ENCODE measurements around the gene MOXD1.

Gene MOXD1

DNA sequence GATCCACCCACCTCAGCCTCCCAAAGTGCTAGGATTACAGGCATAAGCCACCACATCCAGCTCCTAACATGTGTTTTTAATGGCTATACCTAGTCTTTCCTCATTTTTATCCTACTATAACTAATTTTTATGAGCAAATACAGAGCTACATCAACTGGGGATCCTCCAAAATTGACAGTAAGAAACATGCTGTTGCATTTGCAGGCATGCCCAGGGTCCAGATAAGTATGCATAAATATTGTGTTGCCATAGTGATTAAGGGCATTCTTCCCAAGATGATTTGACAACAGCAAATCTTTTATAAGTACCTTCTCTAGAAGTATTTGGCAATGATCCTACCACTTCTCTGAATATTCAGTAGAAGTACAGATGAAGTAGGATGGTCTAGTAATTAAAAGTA, 41.9 kb upstream of the MOXD1 start:
- Histone ChIP-seq H3K27me3 (ENCODE audit: control insufficient read depth, insufficient read depth, low read length) (no peaks in the 10 kb centered on the region), H3K9ac (no peak overlapping the region), H3K4me1 (no peaks in the 10 kb centered on the region), H3K36me3 (ENCODE audit: control insufficient read depth, insufficient read depth, low read length) (no peaks in the 10 kb centered on the region), H3K9me3 (ENCODE audit: control insufficient read depth, low read length) (no peaks in the 10 kb centered on the region), H3K79me2 (no peaks in the 10 kb centered on the region), H3K4me3 (ENCODE audit: low read depth, low read length) (no peak overlapping the region), H3K27ac (no peak overlapping the region), H2AFZ (no peak overlapping the region), H3K4me2 (ENCODE audit: low read length) (no peak overlapping the region)
- TF ChIP-seq, protein P1, sequence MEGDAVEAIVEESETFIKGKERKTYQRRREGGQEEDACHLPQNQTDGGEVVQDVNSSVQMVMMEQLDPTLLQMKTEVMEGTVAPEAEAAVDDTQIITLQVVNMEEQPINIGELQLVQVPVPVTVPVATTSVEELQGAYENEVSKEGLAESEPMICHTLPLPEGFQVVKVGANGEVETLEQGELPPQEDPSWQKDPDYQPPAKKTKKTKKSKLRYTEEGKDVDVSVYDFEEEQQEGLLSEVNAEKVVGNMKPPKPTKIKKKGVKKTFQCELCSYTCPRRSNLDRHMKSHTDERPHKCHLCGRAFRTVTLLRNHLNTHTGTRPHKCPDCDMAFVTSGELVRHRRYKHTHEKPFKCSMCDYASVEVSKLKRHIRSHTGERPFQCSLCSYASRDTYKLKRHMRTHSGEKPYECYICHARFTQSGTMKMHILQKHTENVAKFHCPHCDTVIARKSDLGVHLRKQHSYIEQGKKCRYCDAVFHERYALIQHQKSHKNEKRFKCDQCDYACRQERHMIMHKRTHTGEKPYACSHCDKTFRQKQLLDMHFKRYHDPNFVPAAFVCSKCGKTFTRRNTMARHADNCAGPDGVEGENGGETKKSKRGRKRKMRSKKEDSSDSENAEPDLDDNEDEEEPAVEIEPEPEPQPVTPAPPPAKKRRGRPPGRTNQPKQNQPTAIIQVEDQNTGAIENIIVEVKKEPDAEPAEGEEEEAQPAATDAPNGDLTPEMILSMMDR (IDR thresholded peaks at IDR 0.05): no peak

DNA sequence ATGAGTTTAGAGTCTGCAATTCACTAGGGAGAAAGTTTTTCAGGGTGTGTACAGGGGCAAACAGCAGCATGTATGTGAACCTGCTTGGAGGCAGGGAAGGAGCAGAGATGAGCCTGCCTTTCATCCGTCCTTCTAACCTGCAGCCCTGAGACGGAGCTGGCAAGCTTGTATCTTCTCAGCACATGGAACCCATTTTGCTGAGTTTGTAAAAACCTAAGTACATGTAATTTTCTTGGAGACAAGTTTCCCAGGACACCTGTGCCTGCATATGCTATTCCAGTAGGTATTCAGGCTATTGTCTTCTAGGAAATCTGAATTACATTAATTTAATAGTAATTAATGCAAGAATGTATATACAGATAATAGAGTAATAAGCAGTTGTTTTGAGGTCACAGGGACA, 28.8 kb upstream of the MOXD1 start:
- H3K36me3 ChIP-seq (ENCODE audit: control insufficient read depth, insufficient read depth, low read length): no peaks in the 10 kb centered on the region
- TF ChIP-seq, protein P1 (IDR thresholded peaks at IDR 0.05): no peak
- no peaks in the 10 kb centered on the region for H3K9me3 ChIP-seq (ENCODE audit: control insufficient read depth, low read length)
- no peak overlapping the region for H3K4me3 ChIP-seq (ENCODE audit: low read depth, low read length)
- no peak overlapping the region for H3K4me2 ChIP-seq (ENCODE audit: low read length)
- H3K27ac ChIP-seq: no peak overlapping the region
- H2AFZ ChIP-seq: no peak overlapping the region
- no peaks in the 10 kb centered on the region for H3K79me2 ChIP-seq
- no peaks in the 10 kb centered on the region for H3K27me3 ChIP-seq (ENCODE audit: control insufficient read depth, insufficient read depth, low read length)
- H3K4me1 ChIP-seq: no peaks in the 10 kb centered on the region
- no peak overlapping the region for H3K9ac ChIP-seq

DNA sequence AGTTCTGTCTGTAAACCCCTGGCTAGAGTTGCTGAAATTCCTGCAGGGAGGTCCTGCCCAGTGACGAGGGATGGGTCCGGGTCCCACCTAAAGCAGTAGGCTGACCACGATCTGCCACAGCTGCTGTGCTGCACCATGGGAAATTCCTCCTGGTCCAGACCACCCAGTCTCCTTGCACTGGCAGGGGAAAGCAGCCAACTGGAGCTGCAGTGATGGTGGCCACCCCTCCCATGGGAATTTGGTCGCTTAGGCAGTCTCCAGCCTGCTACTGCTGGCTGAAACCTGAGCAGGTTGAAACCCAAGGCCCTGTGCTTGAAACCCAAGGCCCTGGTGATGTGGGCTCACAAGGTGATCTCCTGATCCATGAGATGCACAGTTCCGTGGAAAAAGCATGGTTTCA, 23.9 kb upstream of the MOXD1 start:
- Histone ChIP-seq H3K27ac (no peak overlapping the region), H3K4me1 (no peaks in the 10 kb centered on the region), H3K79me2 (no peaks in the 10 kb centered on the region), H3K9ac (no peak overlapping the region), H2AFZ (no peak overlapping the region), H3K36me3 (ENCODE audit: control insufficient read depth, insufficient read depth, low read length) (no peaks in the 10 kb centered on the region), H3K27me3 (ENCODE audit: control insufficient read depth, insufficient read depth, low read length) (no peaks in the 10 kb centered on the region), H3K4me2 (ENCODE audit: low read length) (no peak overlapping the region), H3K4me3 (ENCODE audit: low read depth, low read length) (no peak overlapping the region), H3K9me3 (ENCODE audit: control insufficient read depth, low read length) (no peaks in the 10 kb centered on the region)
- TF ChIP-seq, protein P1 (IDR thresholded peaks at IDR 0.05): no peak

DNA sequence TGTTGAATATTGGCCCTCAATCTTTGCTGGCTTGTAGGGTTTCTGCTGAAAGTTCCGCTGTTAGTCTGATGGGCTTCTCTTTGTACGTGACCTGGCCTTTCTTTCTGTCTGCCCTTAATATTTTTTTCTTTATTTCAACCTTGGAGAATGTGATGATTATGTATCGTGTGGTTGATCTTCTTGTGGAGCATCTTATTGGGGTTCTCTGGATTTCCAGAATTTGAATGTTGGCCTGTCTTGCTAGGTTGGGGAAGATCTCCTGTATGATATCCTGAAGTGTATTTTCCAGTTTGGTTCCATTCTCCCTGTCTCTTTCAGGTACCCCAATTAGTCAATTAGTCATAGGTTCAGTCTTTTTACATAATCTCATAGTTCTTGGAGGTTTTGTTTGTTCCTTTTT, 22.6 kb upstream of the MOXD1 start:
- no peak overlapping the region for H3K9ac ChIP-seq

More for the DNA sequence above, 22.6 kb upstream of the MOXD1 start:
- Histone ChIP-seq H3K79me2 (no peaks in the 10 kb centered on the region), H2AFZ (no peak overlapping the region), H3K27ac (no peak overlapping the region), H3K36me3 (ENCODE audit: control insufficient read depth, insufficient read depth, low read length) (no peaks in the 10 kb centered on the region), H3K4me2 (ENCODE audit: low read length) (no peak overlapping the region), H3K4me1 (no peaks in the 10 kb centered on the region), H3K27me3 (ENCODE audit: control insufficient read depth, insufficient read depth, low read length) (no peaks in the 10 kb centered on the region), H3K4me3 (ENCODE audit: low read depth, low read length) (no peak overlapping the region), H3K9me3 (ENCODE audit: control insufficient read depth, low read length) (no peaks in the 10 kb centered on the region)
- TF ChIP-seq, protein P1 (IDR thresholded peaks at IDR 0.05): no peak

Data from parathyroid adenoma (tissue), 2 donors.